ENCODE results near the gene PPP2R2D. TPM values are rescaled to one million over a fixed set of nuclear protein-coding genes. Genes with fewer than 3 reads are reported as not detected.

Gene PPP2R2D
- total RNA-seq, 1 experiment from 2014 or later = 41.0 TPM

DNA sequence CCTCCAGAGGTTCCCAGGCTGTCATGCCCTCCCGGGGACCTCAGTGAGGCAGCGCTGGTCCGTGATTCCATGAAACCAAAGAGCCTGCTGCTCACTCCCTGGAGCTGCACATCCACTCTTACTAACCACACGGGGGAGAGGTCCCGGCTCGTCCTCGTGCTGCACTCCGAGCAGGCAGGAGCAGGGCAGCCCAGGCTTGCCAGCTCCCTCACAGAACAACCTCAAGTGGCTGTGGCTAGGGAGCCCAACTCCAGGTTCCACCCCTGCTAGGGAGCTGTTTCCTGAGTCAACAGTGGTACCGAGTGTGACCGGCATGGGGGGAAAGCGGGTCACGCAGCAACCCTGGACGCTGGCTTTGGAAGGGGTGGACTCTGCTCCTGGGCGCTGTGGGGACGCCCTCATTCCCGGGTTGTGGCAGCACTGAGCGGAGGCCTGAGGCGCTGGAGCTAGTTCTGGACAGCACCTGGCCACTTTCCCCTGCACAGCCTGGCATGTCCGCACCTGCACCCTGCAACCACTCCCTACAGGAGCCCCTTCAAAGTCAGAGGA, 27.9 kb upstream of the PPP2R2D start:
- in situ Hi-C loops (cut with HindIII; ENCODE audit: low pct_unique_long_range_greater_than_20kb, low sequenced_read_pairs) (no loop called here), intact Hi-C loops (cut with micrococcal nuclease; ENCODE audit: unreplicated experiment) (loop anchor here (10.0 kb wide), 1 partner anchor 1678 kb away; no protein-coding TSS in a partner anchor)
- Histone ChIP-seq H3K36me3 (ENCODE audit: control insufficient read depth, insufficient read depth, low read length) (no peaks in the 10 kb centered on the region), H3K4me3 (ENCODE audit: low read depth in 2 of 2, low read length in 2 of 2) (no peak overlapping the region), H3K27me3 (ENCODE audit: control insufficient read depth, insufficient read depth, low read length) (peaks cover 8% of the 10 kb centered on the region), H3K9me3 (ENCODE audit: control insufficient read depth, insufficient read depth, low read depth, low read length) (no peaks in the 10 kb centered on the region), H3K4me1 (ENCODE audit: control insufficient read depth, insufficient read depth, low read length) (peaks cover 8% of the 10 kb centered on the region), H3K27ac (ENCODE audit: low read length) (no peak overlapping the region)
- DNase-seq (ENCODE audit: low read depth, low spot score) (no peak), ATAC-seq (peak; percentile 49)
- CTCF ChIA-PET = interaction anchor here (0.7 kb wide), 1 partner anchor 134 kb away, joined by 5 read pairs; no protein-coding TSS in a partner anchor
- no peak for TF ChIP-seq SIN3A (IDR thresholded peaks at IDR 0.05; ENCODE audit: borderline replicate concordance, insufficient read depth, low read depth, low read length)
- no peak for TF ChIP-seq TCF7L2 (IDR thresholded peaks at IDR 0.05; ENCODE audit: low read depth, low read length)
- TF ChIP-seq, protein P1, sequence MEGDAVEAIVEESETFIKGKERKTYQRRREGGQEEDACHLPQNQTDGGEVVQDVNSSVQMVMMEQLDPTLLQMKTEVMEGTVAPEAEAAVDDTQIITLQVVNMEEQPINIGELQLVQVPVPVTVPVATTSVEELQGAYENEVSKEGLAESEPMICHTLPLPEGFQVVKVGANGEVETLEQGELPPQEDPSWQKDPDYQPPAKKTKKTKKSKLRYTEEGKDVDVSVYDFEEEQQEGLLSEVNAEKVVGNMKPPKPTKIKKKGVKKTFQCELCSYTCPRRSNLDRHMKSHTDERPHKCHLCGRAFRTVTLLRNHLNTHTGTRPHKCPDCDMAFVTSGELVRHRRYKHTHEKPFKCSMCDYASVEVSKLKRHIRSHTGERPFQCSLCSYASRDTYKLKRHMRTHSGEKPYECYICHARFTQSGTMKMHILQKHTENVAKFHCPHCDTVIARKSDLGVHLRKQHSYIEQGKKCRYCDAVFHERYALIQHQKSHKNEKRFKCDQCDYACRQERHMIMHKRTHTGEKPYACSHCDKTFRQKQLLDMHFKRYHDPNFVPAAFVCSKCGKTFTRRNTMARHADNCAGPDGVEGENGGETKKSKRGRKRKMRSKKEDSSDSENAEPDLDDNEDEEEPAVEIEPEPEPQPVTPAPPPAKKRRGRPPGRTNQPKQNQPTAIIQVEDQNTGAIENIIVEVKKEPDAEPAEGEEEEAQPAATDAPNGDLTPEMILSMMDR (IDR thresholded peaks at IDR 0.05) = no peak
- TF ChIP-seq POLR2AphosphoS5 (IDR thresholded peaks at IDR 0.05; ENCODE audit: low read depth, low read length) = no peak
- POLR2A ChIA-PET = interaction anchor here (0.7 kb wide), 1 partner anchor 625 kb away, joined by 3 read pairs; no protein-coding TSS in a partner anchor
- BruUV-seq (replicated peaks) = no TSS peak

DNA sequence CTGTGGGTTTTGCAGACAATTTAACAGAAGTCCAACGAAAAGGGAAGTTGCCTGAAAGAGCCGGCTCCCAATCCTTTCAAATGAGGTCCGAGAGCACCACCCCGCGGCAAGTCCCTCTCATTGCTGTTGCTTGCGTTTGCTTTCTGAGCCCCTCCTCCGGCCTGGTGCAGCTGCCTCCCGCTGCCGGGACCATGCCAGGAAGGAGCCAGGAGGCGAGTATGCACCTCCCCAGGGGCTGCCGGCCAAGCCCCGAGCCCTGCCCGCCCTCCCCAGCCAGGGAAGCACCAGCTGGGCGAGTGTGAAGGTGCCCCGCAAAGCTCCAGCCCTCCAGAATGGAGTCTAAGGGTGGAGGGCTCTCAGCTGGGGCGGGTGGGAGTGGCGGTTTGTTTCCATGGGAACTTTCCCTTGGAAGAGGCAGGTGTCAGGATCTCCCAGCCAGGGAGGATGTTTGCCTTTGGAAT, 25.8 kb upstream of the PPP2R2D start:
- TF ChIP-seq, protein P1 (IDR thresholded peaks at IDR 0.05) = peak; percentile 92
- no peak for TF ChIP-seq TCF7L2 (IDR thresholded peaks at IDR 0.05; ENCODE audit: low read depth, low read length)
- intact Hi-C loops (cut with micrococcal nuclease; ENCODE audit: unreplicated experiment) = loop anchor here (10.0 kb wide), 1 partner anchor 1680 kb away; no protein-coding TSS in a partner anchor
- Histone ChIP-seq H3K4me1 (ENCODE audit: control insufficient read depth, insufficient read depth, low read length) (peaks cover 8% of the 10 kb centered on the region), H3K27ac (ENCODE audit: low read length) (no peak overlapping the region), H3K36me3 (ENCODE audit: control insufficient read depth, insufficient read depth, low read length) (no peaks in the 10 kb centered on the region), H3K27me3 (ENCODE audit: control insufficient read depth, insufficient read depth, low read length) (peaks cover 13% of the 10 kb centered on the region), H3K9me3 (ENCODE audit: control insufficient read depth, insufficient read depth, low read depth, low read length) (no peaks in the 10 kb centered on the region), H3K4me3 (ENCODE audit: low read depth in 2 of 2, low read length in 2 of 2) (peak overlapping the region; percentile 8 to 11; a peak in 1 of 4 replicates)
- ATAC-seq = peak; percentile 82
- in situ Hi-C loops (cut with HindIII; ENCODE audit: low pct_unique_long_range_greater_than_20kb, low sequenced_read_pairs) = no loop called here
- peak; percentile 50 for DNase-seq (ENCODE audit: low read depth, low spot score)
- no TSS peak for BruUV-seq (replicated peaks)
- CTCF ChIA-PET = interaction anchor here (0.5 to 0.6 kb wide), 2 partner anchors 10 to 13 kb away, joined by 4 to 6 read pairs; no protein-coding TSS in a partner anchor
- POLR2A ChIA-PET = interaction anchor here (0.6 to 0.7 kb wide), 2 partner anchors 415 to 1152 kb away, joined by 3 to 4 read pairs; no protein-coding TSS in a partner anchor

DNA sequence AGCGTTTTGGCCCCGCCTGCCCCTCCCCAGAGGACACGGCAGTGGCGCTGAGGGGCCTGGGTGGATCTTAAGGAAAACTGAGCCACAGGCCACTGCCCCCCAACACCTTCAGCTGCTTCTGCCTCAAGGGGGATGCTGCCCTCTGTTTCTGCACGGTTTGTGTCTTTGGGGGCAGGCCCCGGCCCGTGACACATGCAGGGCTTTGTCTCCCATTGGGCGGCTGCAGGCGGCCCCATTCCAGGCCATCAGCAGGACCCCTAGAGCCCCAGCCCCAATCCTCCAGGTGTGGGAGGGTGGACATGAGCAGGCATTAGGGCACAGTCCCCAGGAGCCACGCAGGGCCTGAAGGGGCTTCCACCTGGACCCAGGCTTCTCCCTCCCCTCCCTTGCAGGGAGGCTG, 25.3 kb upstream of the PPP2R2D start:
- Histone ChIP-seq H3K27ac (ENCODE audit: low read length) (no peak overlapping the region), H3K9me3 (ENCODE audit: control insufficient read depth, insufficient read depth, low read depth, low read length) (no peaks in the 10 kb centered on the region), H3K27me3 (ENCODE audit: control insufficient read depth, insufficient read depth, low read length) (peaks cover 13% of the 10 kb centered on the region), H3K4me3 (ENCODE audit: low read depth in 2 of 2, low read length in 2 of 2) (no peak overlapping the region), H3K36me3 (ENCODE audit: control insufficient read depth, insufficient read depth, low read length) (no peaks in the 10 kb centered on the region), H3K4me1 (ENCODE audit: control insufficient read depth, insufficient read depth, low read length) (peaks cover 8% of the 10 kb centered on the region)
- no peak for DNase-seq (ENCODE audit: low read depth, low spot score)
- no TSS peak for BruUV-seq (replicated peaks)
- peak; percentile 13 for ATAC-seq
- CTCF ChIA-PET = interaction anchor here (0.5 kb wide), 1 partner anchor 10 kb away, joined by 6 read pairs; no protein-coding TSS in a partner anchor
- intact Hi-C loops (cut with micrococcal nuclease; ENCODE audit: unreplicated experiment) (loop anchor here (10.0 kb wide), 1 partner anchor 1681 kb away; no protein-coding TSS in a partner anchor), in situ Hi-C loops (cut with HindIII; ENCODE audit: low pct_unique_long_range_greater_than_20kb, low sequenced_read_pairs) (no loop called here)
- TF ChIP-seq POLR2AphosphoS5 (IDR thresholded peaks at IDR 0.05; ENCODE audit: low read depth, low read length) (no peak), TCF7L2 (IDR thresholded peaks at IDR 0.05; ENCODE audit: low read depth, low read length) (no peak), SIN3A (IDR thresholded peaks at IDR 0.05; ENCODE audit: borderline replicate concordance, insufficient read depth, low read depth, low read length) (no peak)
- TF ChIP-seq, protein P1 (IDR thresholded peaks at IDR 0.05) = no peak
- TF ChIP-seq, protein P2, sequence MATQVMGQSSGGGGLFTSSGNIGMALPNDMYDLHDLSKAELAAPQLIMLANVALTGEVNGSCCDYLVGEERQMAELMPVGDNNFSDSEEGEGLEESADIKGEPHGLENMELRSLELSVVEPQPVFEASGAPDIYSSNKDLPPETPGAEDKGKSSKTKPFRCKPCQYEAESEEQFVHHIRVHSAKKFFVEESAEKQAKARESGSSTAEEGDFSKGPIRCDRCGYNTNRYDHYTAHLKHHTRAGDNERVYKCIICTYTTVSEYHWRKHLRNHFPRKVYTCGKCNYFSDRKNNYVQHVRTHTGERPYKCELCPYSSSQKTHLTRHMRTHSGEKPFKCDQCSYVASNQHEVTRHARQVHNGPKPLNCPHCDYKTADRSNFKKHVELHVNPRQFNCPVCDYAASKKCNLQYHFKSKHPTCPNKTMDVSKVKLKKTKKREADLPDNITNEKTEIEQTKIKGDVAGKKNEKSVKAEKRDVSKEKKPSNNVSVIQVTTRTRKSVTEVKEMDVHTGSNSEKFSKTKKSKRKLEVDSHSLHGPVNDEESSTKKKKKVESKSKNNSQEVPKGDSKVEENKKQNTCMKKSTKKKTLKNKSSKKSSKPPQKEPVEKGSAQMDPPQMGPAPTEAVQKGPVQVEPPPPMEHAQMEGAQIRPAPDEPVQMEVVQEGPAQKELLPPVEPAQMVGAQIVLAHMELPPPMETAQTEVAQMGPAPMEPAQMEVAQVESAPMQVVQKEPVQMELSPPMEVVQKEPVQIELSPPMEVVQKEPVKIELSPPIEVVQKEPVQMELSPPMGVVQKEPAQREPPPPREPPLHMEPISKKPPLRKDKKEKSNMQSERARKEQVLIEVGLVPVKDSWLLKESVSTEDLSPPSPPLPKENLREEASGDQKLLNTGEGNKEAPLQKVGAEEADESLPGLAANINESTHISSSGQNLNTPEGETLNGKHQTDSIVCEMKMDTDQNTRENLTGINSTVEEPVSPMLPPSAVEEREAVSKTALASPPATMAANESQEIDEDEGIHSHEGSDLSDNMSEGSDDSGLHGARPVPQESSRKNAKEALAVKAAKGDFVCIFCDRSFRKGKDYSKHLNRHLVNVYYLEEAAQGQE (IDR thresholded peaks at IDR 0.05; ENCODE audit: insufficient read depth in 1 of 2, low read depth in 2 of 2, low read length in 1 of 2) = no peak
- POLR2A ChIA-PET = interaction anchor here (0.6 to 0.7 kb wide), 2 partner anchors 415 to 1152 kb away, joined by 3 to 4 read pairs; no protein-coding TSS in a partner anchor
